PC-3 (cell line): ENCODE measurements around the gene NYAP1. TPM values are rescaled to one million over a fixed set of nuclear protein-coding genes. Genes with fewer than 3 reads are reported as not detected.
"Not testable (repeated sequence)": the region's sequence is repeated elsewhere in the genome, so short reads cannot be mapped to it uniquely, and the experiment has no call there.

Source experiments
- ATAC-seq: fragments of 200-7000 bp; cut with Tn5 transposase; 2 replicates; pipeline ENCODE4 v1.9.1; 2020; ENCODE audit warnings: mild to moderate bottlenecking, moderate library complexity
- BruUV-seq: library from RNA; stranded (reverse); fragments of 400-500 nt; replicated peaks from 2 replicates; lab custom pipeline; 2021; lab: Mats Ljungman, UMichigan
- CTCF ChIA-PET: fragments of 300-600 bp; sonication (Branson Sonifier 250); formaldehyde crosslinking; loops from one replicate; lab custom pipeline; 2022; ENCODE audit warnings: antibody characterized with exemption; lab: Charles Lee
- POLR2A ChIA-PET: fragments of 300-600 bp; sonication (Branson Sonifier 250); formaldehyde crosslinking; loops from one replicate; lab custom pipeline; 2022; ENCODE audit warnings: antibody characterized with exemption; ENCODE audit not compliant: unreplicated experiment; lab: Charles Lee
- DNase-seq: peaks from one replicate; pipeline ENCODE4 v3.0.0-alpha.2; 2015
- H2AFZ ChIP-seq: fragments of 300-600 bp; sonication (generic); 2 replicates; pipeline ENCODE4 v1.6.0; 2016; ENCODE audit warnings: antibody characterized with exemption, low read length
- H3F3A ChIP-seq: fragments of 300-600 bp; sonication (generic); one replicate; pipeline ENCODE4 v1.6.0; 2017; ENCODE audit warnings: antibody characterized with exemption, low read length, control low read depth, mild to moderate bottlenecking; ENCODE audit not compliant: unreplicated experiment
- H3K27ac ChIP-seq: fragments of 300-600 bp; sonication (generic); 2 replicates; pipeline ENCODE4 v1.5.1; 2016; ENCODE audit warnings: mild to moderate bottlenecking, low read length
- H3K27me3 ChIP-seq: fragments of 300-600 bp; sonication (generic); 2 replicates; pipeline ENCODE4 v1.6.1; 2016; ENCODE audit warnings: low read length, mixed read lengths
- H3K36me3 ChIP-seq: fragments of 300-600 bp; sonication (generic); 2 replicates; pipeline ENCODE4 v1.6.1; 2016; ENCODE audit warnings: low read depth, mixed run types, low read length, mixed read lengths
- H3K4me1 ChIP-seq: fragments of 300-600 bp; sonication (generic); 2 replicates; pipeline ENCODE4 v1.5.1; 2016; ENCODE audit warnings: low read length; ENCODE audit not compliant: insufficient read depth
- H3K4me2 ChIP-seq: fragments of 300-600 bp; sonication (generic); 2 replicates; pipeline ENCODE4 v1.6.0; 2016; ENCODE audit warnings: low read length
- H3K4me3 ChIP-seq: fragments of 300-600 bp; sonication (generic); 2 replicates; pipeline ENCODE4 v1.5.1; 2016; ENCODE audit warnings: mild to moderate bottlenecking, low read length, mixed read lengths
- H3K79me2 ChIP-seq: fragments of 300-600 bp; sonication (generic); 2 replicates; pipeline ENCODE4 v1.6.1; 2017; ENCODE audit warnings: low read length, mixed read lengths
- H3K9ac ChIP-seq: fragments of 300-600 bp; sonication (generic); 2 replicates; pipeline ENCODE4 v1.6.0; 2016; ENCODE audit warnings: mild to moderate bottlenecking, low read length
- H3K9me2 ChIP-seq: fragments of 300-600 bp; sonication (generic); replicated peaks from 2 replicates; pipeline ENCODE4 v1.6.1; 2016; ENCODE audit warnings: mixed run types, low read length, mixed read lengths
- H3K9me3 ChIP-seq: fragments of 300-600 bp; sonication (generic); 2 replicates; pipeline ENCODE4 v1.6.1; 2016; ENCODE audit warnings: low read length, mixed read lengths
- H4K20me1 ChIP-seq: fragments of 300-600 bp; sonication (generic); 2 replicates; pipeline ENCODE4 v1.6.1; 2016; ENCODE audit warnings: low read length, mixed read lengths
- CTCF ChIP-seq: fragments of 300-600 bp; sonication (generic); conservative IDR thresholded peaks from 2 replicates; pipeline ENCODE4 v1.5.1; 2017; ENCODE audit warnings: antibody characterized with exemption, low read depth, mild to moderate bottlenecking, low read length
- EZH2 ChIP-seq: fragments of 300-600 bp; sonication (generic); IDR thresholded peaks from one replicate; pipeline ENCODE4 v1.6.1; 2017; ENCODE audit warnings: antibody characterized with exemption, mild to moderate bottlenecking, low read length; ENCODE audit not compliant: unreplicated experiment
- EZH2phosphoT487 ChIP-seq: fragments of 300-600 bp; sonication (generic); IDR thresholded peaks from 2 replicates; pipeline ENCODE4 v1.6.1; 2018; ENCODE audit warnings: mild to moderate bottlenecking, antibody characterized with exemption, low read length, borderline replicate concordance
- intact Hi-C: fragments of 100-400 bp; cut with micrococcal nuclease; formaldehyde crosslinking; loops from 2 replicates; pipeline ENCODE4 v1.9.0; 2023
- total RNA-seq: library from RNA; depleted of rRNA; stranded (reverse); fragments of >200 nt; gene quantifications from 2 replicates; pipeline ENCODE4 v1.2.3, GENCODE V29; 2014

NYAP1 gene
- total RNA-seq, 1 experiment from 2014 or later: 1.9 TPM

- H3K4me1 ChIP-seq: no peaks in the 10 kb centered on the region
- no peaks in the 10 kb centered on the region for H3K9me2 ChIP-seq
- no peaks in the 10 kb centered on the region for H3K27me3 ChIP-seq
- no peak overlapping the region for H3K9ac ChIP-seq
- no peaks in the 10 kb centered on the region for H3K36me3 ChIP-seq
- ATAC-seq (no peak), DNase-seq (no peak)
- no peaks in the 10 kb centered on the region for H3K79me2 ChIP-seq
- H3K4me2 ChIP-seq: no peak overlapping the region
- H3K9me3 ChIP-seq: no peaks in the 10 kb centered on the region
- no peak overlapping the region for H3K4me3 ChIP-seq
- intact Hi-C loops: no loop called here
- ChIA-PET POLR2A (no interaction called here), CTCF (interaction anchor here (0.7 to 1.1 kb wide), 2 partner anchors 31 to 1968 kb away, joined by 3 to 6 read pairs; no protein-coding TSS in a partner anchor)
- no peaks in the 10 kb centered on the region for H3F3A ChIP-seq
- H3K27ac ChIP-seq: no peak overlapping the region
- H4K20me1 ChIP-seq: no peaks in the 10 kb centered on the region
- no TSS peak for BruUV-seq
- no peak overlapping the region for H2AFZ ChIP-seq
- TF ChIP-seq CTCF (no peak), EZH2 (no peak), EZH2phosphoT487 (no peak)
These were observed 12.8 kb downstream of the NYAP1 start for GRCh38 chr7:100496509-100496908.

GRCh38 chr7:100500743-100501142 is 17.0 kb downstream of the NYAP1 start:
- ATAC-seq, H3K9me3 ChIP-seq, H3K9me2 ChIP-seq, H3K4me1 ChIP-seq, intact Hi-C loops, BruUV-seq, H3K4me3 ChIP-seq, H3K27ac ChIP-seq, H3K4me2 ChIP-seq, H4K20me1 ChIP-seq, H3K79me2 ChIP-seq, H3F3A ChIP-seq, POLR2A ChIA-PET, H3K36me3 ChIP-seq, DNase-seq, H3K27me3 ChIP-seq, H2AFZ ChIP-seq, H3K9ac ChIP-seq: not testable (repeated sequence)
- CTCF ChIA-PET: interaction anchor here (0.6 kb wide), 1 partner anchor 232 kb away, joined by 8 read pairs; the partner anchor contains the start of gene ZAN

- POLR2A ChIA-PET, H3K79me2 ChIP-seq, H3K4me1 ChIP-seq, H4K20me1 ChIP-seq, ATAC-seq, H3K9ac ChIP-seq, H3K9me3 ChIP-seq, intact Hi-C loops, H3K27me3 ChIP-seq, H3F3A ChIP-seq, H3K4me2 ChIP-seq, DNase-seq, CTCF ChIA-PET, BruUV-seq, H2AFZ ChIP-seq, H3K27ac ChIP-seq, H3K36me3 ChIP-seq, H3K9me2 ChIP-seq, H3K4me3 ChIP-seq: not testable (repeated sequence)
These were observed 20.3 kb downstream of the NYAP1 start for GRCh38 chr7:100504031-100504430.
